ENCODE results near the gene NRP2. TPM values are rescaled to one million over a fixed set of nuclear protein-coding genes. Genes with fewer than 3 reads are reported as not detected.
A peak's percentile ranks its signal among the peaks of the same experiment; 100 is the strongest.

Gene NRP2
- total RNA-seq, 4 donors from 2014 or later: 4.9 to 22.4 (median 14.5) TPM

DNA sequence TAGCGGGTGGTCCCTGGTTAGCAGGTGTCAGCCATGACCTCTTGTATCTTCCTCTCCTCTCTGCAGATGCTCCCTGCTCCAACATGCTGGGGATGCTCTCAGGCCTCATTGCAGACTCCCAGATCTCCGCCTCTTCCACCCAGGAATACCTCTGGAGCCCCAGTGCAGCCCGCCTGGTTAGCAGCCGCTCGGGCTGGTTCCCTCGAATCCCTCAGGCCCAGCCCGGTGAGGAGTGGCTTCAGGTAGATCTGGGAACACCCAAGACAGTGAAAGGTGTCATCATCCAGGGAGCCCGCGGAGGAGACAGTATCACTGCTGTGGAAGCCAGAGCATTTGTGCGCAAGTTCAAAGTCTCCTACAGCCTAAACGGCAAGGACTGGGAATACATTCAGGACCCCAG lies 60.8 kb downstream of the NRP2 start:
- no peaks in the 10 kb centered on the region for H3K27me3 ChIP-seq
- no peak overlapping the region for H3K4me3 ChIP-seq
- H3K9me3 ChIP-seq: no peaks in the 10 kb centered on the region
- H3K27ac ChIP-seq: no peak overlapping the region
- no peak for DNase-seq
- TF ChIP-seq, protein P1, sequence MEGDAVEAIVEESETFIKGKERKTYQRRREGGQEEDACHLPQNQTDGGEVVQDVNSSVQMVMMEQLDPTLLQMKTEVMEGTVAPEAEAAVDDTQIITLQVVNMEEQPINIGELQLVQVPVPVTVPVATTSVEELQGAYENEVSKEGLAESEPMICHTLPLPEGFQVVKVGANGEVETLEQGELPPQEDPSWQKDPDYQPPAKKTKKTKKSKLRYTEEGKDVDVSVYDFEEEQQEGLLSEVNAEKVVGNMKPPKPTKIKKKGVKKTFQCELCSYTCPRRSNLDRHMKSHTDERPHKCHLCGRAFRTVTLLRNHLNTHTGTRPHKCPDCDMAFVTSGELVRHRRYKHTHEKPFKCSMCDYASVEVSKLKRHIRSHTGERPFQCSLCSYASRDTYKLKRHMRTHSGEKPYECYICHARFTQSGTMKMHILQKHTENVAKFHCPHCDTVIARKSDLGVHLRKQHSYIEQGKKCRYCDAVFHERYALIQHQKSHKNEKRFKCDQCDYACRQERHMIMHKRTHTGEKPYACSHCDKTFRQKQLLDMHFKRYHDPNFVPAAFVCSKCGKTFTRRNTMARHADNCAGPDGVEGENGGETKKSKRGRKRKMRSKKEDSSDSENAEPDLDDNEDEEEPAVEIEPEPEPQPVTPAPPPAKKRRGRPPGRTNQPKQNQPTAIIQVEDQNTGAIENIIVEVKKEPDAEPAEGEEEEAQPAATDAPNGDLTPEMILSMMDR (IDR thresholded peaks at IDR 0.05): no peak
- H3K36me3 ChIP-seq: peaks cover 0 to 31% (median 0%) of the 10 kb centered on the region in 3 donors
- H3K4me1 ChIP-seq: peaks cover 0 to 29% (median 1%) of the 10 kb centered on the region in 4 donors

- Histone ChIP-seq H3K4me3 (no peak overlapping the region), H3K27me3 (no peaks in the 10 kb centered on the region), H3K36me3 (peaks cover 0 to 31% (median 0%) of the 10 kb centered on the region in 3 donors), H3K9me3 (no peaks in the 10 kb centered on the region), H3K4me1 (peaks cover 0 to 20% (median 1%) of the 10 kb centered on the region in 4 donors), H3K27ac (peak overlapping the region in 2 of 4 donors; percentile 74 to 81)
- DNase-seq: peak in 1 of 3 donors; percentile 69
- TF ChIP-seq, protein P1 (IDR thresholded peaks at IDR 0.05): no peak
- TF ChIP-seq POLR2A (IDR thresholded peaks at IDR 0.05): no peak
These were observed 61.8 kb downstream of the NRP2 start for GRCh38 chr2:205744074-205744591.

- H3K27me3 ChIP-seq: no peaks in the 10 kb centered on the region
- peaks cover 0 to 33% (median 0%) of the 10 kb centered on the region in 3 donors for H3K36me3 ChIP-seq
- H3K4me1 ChIP-seq: peaks cover 0 to 19% (median 1%) of the 10 kb centered on the region in 4 donors
- H3K9me3 ChIP-seq: no peaks in the 10 kb centered on the region
- no peak for DNase-seq
- H3K27ac ChIP-seq: peak overlapping the region in 1 of 4 donors; percentile 72
- no peak overlapping the region for H3K4me3 ChIP-seq
- TF ChIP-seq, protein P1 (IDR thresholded peaks at IDR 0.05): no peak
- no peak for TF ChIP-seq POLR2A (IDR thresholded peaks at IDR 0.05)
These were observed 63.5 kb downstream of the NRP2 start for GRCh38 chr2:205745661-205746419.

GRCh38 chr2:205746420-205746785 lies 64.1 kb downstream of the NRP2 start:
- H3K4me1 ChIP-seq: peaks cover 0 to 19% (median 1%) of the 10 kb centered on the region in 4 donors
- H3K4me3 ChIP-seq: no peak overlapping the region
- no peaks in the 10 kb centered on the region for H3K9me3 ChIP-seq
- H3K36me3 ChIP-seq: peaks cover 0 to 28% (median 0%) of the 10 kb centered on the region in 3 donors
- H3K27me3 ChIP-seq: no peaks in the 10 kb centered on the region
- peak overlapping the region in 1 of 4 donors; percentile 72 for H3K27ac ChIP-seq
- DNase-seq: peak in 2 of 3 donors; percentile 62 to 69
- TF ChIP-seq, protein P1 (IDR thresholded peaks at IDR 0.05): no peak
- no peak for TF ChIP-seq POLR2A (IDR thresholded peaks at IDR 0.05)

DNA sequence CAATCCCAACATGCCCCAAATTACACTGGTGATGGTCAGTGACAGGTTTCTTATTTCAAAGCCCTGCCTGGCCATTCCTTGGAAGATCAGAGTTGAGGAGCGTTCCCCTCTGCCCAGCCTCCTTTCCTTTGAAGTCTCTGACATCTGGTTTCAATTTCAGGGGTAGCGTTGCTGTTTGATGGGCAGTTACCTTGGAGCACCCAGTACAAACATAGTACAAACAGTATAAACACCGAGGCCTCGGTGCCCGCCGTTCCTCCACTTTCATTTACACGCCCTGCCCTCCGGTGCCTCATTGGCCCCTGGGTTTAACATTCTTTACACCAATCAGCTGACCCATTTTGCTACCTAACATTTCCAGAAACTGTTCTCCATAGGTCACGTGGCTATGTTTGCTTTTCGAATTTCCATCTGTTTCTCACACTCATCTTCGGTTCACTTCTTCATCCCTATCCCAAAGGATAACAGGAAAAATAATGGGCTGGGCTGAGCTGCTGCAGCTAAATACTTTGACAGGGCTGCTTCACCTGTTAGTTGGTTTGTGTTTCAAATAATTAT lies 65.6 kb downstream of the NRP2 start:
- TF ChIP-seq POLR2A (IDR thresholded peaks at IDR 0.05): no peak
- TF ChIP-seq, protein P1 (IDR thresholded peaks at IDR 0.05): no peak
- Histone ChIP-seq H3K27ac (peak overlapping the region in 2 of 4 donors; percentile 33 to 72), H3K36me3 (peaks cover 0 to 19% (median 0%) of the 10 kb centered on the region in 3 donors), H3K4me3 (no peak overlapping the region), H3K27me3 (no peaks in the 10 kb centered on the region), H3K4me1 (peaks cover 0 to 19% (median 1%) of the 10 kb centered on the region in 4 donors), H3K9me3 (no peaks in the 10 kb centered on the region)
- no peak for DNase-seq

Data from Peyer's patch (tissue), 4 donors.